GM21515 (cell line): ENCODE data around the gene ZFYVE21.

Source experiments
- ATAC-seq: cut with Tn5 transposase; IDR thresholded peaks from one replicate; pipeline ENCODE4 v1.9.1; 2021; ENCODE audit not compliant: unreplicated experiment

The ZFYVE21 gene

GRCh38 chr14:103704708-103705107 lies 10.9 kb upstream of the ZFYVE21 start:
- no peak for ATAC-seq

DNA sequence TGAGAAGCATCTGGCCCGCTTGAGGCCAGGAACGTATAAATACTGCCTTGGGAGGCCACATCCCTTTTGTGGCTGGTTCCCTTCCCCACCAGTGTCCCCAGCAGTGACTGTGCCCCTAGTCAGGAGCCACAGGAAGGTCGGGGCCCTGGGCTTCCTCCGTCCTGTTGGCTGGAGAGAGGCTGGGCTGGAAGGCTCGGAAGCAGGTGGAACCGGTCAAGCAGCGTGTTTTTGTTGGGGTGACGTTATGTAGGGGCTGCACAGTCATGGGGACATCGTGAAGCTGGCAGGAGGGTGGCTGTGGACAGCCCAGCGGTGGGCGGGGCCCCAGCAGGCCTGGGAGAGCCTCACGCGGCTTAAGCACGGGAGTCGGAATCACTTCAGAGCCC lies 10.5 kb upstream of the ZFYVE21 start:
- no peak for ATAC-seq

GRCh38 chr14:103705504-103706284 lies 9.9 kb upstream of the ZFYVE21 start:
- ATAC-seq, result no peak

DNA sequence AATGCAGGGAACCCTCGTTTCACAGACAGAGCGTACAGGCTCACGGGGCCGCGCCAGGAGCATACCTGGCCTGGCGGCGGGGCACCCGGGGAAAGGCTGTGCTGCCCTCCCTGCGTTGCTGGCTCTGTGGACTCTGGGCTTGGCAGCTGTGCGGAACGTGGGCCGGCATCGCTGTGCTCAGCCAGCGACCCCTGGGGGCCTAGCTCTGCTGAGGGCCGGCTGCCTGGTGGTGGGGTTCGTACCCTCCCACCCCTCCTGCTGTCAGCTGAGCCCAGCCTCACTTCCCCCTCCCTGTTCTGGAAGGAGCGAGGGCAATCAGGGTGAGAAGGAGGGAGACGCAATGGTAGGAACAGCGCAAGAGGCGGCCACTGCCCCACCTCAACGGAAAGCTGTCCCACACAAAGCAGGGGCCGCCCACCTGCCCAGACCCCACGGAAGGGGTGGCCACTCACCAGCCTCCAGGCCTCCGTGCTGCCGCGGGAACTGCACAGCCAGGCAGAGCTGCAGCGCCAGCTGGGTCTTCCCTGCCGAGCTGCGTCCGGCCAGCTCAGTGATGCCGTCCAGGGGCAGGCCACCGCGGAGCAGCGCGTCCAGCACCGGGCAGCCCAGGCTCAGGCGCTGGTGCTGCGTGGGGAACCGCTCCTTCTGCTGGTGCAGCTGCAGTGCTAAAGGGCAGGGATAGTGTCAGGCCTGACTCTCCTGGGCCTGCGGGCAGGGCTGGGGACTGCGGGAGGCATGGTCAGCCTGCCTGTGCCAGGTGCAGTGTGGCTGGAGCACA lies 8.9 kb upstream of the ZFYVE21 start:
- no peak for ATAC-seq

DNA sequence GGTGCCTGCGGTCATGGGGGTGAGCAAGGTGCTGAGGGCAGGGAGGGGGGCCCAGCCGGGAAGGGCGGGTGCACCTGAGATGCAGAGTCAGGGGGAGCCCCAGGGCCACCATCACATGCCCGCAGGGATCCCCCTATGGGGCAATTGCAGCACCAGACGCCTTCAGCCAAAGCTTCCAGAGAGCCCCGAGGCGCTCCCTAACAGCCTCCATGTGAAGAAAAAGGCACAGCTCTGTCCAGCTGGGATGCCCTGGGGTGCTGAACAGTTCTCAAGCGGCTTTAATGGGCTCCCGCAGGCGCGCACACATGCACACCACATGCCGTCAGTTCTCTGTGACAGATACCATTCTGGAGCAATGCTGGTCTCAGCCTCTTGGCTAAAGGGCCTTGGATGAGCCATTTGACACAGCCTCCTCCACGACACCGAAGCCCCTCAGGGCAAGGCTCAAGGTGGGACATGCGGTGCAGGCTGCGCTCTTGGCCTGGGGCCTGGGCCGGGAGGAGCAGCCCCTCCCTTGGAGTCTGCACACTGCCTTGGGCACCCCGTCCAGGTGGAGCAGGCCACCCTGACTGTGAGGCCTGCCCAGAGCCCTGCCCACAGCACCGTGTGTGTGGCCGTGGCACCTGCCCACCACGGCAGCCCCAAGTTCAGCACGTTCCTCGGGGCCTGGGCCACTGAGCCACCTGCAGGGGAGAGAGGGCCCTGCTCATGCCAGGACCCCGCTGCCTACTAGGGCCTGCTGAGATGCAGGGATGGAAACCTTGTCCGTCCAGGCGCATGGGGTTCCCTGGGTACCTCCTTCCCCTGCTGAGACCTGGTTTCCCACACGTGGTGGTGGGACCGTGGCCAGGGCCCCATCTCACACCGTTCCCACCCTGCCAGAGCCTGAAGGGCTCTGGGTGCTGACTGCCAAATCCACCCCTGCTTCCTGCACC lies 8.0 kb upstream of the ZFYVE21 start:
- no peak for ATAC-seq

DNA sequence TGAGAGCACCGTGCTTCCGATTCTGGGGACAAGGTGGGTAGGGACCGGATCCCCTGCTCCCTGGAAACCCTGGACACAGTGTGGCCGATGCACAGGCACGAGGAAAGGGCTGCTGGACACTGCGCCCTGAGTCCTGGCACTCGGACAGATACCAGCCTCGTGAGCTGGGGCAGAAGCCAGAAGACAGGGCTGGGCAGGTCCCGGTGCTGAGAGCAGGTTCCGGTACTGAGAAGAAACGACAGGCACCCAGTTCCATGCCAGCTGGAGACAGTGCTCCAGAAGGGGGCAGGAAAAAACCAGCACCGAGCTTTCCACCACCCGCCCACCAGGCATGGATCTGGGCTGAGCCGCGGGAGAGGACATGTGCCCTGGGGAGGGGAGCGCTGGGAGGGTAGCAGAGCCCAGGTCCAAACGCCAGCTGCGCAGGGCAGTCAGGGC lies 6.8 kb upstream of the ZFYVE21 start:
- ATAC-seq, result no peak

DNA sequence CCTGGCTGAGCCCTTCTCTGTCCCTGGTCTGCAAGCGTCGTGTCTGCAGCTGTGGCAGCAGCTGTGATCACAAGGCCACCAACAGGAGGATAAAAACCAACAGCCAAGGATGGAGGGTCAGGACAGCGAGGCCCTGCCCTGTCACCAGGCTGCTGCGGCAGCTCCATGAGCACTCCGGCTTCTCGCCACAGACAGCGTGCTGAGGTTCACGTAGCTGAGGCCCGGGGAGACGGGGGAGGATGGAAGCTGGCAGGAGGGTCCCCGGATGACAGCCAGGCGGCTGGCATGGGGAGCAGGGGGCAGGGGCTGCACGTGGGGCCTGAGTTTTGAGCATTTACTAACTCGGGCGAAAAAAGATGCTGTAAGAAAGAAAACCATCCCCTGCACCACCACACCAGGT lies 5.8 kb upstream of the ZFYVE21 start:
- ATAC-seq, result no peak

DNA sequence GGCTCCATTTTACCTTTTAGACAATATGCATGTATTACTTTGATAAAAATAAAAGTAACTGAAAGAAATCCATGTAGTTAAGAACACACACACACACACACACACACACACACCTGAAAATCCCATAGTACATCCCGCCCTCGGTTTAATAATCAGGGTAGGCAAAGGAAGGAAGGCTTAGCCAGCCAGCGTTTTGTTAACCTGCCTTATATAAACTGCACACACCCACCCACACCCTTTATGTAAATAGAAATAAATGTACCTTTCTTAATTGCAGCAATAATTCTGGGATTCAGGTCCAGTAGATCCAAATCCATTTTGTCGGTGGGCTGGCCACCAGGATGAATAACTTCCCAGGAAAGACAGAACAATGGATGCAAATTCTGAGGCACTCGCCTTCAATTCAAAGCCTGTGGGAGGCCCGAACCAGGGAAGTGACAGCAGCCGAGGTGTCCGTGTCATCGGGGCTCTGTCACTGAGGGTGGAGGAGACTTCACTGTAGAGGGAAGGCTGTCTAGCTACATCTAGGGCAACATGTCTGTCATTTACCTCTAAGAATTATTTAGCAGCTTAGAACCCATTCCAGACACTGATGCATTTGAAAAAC lies 4.7 kb upstream of the ZFYVE21 start:
- ATAC-seq, result no peak

DNA sequence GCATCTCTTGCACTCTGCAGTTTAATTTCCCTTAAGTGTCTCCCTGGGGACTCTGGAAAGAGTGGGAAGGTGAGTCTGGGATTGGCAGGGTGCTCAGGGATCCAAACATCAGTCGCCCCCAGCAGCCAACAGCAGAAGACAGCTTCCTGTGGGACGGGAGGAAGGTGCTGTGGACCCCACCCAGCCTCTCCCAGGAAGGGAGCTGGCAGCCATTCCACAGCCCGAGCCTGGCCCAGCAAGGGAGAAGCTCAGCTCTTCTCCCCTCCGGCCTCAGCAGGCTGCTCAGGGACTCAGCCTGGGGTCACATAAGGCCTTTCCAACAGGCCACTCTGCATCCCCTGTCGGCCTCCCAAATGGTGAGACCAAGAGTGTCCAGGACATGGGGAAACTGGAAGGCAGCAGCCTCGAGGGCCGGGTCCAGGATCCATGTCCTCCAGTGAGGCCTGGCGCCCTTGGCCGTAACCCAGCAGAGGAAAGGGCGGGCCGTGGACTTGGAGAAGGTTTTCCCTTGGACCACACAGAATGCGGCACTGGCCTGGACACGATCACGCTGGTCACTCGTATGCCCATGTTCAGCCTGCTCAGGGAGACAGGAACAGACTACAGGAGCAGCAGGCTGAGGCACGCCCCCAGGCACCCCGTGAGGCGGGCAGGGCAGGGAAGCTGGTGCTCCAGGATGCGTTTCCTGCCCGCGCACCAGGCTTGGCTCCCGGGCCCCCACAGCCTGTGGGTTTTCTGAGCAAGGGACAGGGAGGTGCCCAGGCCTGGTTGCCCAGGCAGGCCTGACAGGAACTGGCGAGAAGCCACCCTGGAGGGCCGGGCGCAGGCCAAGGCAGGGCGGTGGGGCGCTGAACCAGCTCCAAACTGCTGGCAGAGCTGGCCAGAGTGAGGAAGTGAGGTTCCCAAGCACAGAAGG lies 3.8 kb upstream of the ZFYVE21 start:
- ATAC-seq, result no peak

DNA sequence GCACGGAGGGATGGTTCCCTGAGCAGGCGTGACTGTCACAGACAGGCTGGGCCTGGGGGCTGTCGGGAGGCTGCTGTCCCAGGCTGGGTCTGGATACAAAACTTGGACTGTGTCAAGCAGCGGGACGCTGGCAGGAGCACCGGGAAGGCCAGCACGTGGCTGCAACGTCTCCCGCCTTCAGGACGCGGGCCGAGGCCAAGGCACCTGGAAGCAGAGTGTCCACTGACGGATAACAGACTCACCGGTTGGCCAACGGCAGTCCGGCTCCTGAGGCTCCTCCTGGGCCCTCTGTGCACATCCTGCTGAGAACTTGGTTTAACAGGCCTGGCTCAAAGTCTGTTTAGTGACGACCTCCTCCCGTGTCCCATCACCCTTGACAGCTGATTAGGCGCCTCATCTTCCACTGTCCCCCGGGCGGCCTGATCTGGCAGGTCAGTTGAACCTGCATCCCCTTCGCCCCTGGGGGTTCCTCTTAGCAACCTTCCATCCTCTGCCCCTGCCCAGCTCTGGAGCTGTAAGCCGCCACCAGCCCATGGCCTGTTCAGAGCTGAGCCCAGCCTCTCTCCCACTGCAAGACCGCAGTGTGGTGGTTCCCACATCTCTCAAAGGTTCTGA lies 2.9 kb upstream of the ZFYVE21 start:
- no peak for ATAC-seq

DNA sequence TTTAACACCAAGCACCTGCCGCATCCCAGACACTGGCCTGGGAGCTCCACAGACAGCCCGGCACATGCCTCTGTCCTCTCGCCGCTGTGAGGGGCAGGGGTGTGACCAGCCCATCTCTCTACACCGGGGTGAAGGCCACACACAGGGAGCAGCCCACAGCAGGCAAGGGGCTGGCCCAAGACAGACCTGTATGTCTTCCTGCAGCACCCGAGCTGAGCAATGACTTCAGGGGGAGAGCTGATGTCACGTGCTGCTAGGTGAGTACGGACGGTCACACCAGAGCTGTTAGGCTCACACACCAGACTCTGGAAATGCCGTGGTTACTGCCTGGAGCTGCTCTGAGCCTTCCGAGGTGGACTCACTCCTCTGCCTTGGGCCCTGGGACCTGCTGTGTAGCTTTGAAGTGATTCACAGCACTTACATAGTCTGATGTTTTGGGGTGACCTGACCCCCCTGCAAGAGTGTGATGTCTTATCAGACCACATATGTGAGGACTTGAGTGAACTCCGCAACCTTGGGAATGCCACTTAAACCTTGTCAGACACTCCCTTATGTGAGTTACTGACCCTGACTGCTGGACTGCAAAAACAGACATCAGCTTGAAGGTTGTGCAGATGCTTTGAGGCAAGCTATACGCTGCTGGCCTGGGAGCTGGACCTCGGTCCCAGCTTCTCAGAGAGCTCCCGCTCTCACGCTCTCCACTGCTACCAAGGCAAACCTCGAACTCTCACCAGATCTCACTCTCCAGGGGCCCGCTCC lies 2.1 kb upstream of the ZFYVE21 start:
- ATAC-seq, result no peak

- no peak for ATAC-seq
Measured at GRCh38 chr14:103714063-103714724, 1.4 kb upstream of the ZFYVE21 start.

DNA sequence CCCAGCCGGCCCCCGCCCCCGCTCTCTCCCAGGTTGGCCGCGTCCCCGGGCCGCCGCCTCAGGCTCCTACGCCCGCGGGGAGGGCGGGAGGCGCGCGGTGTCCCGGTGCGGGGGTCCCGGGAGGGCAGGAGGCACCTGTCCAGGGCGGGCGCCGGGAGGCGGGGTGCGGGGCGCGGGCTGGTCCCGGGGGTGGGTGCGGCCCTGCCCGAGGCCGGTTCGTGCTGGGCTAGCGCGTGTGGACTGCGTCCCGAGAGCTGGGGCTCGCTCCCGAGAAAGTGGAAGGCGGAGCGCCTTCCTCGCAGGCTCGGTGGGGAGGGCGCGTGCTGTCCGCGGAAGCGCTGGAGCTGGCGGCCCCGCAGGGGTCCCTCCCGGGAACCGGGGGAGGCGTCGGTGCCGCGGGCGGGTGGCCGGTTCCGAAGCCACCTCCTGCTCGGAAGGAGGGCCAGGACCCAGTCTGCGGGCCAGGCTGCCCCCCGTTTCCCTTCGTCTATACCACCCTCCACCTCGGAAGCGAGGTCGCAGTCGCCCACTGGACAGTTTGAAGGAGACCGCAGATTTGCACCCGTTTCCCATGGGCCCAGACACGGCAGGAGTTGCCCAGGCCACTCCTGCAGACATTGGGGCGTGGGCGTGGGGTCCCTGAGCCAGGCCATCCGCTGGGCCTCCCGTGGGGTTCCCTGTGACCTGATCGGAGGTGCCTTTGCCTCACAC lies 636 bp downstream of the ZFYVE21 start:
- peak; percentile 5 for ATAC-seq

DNA sequence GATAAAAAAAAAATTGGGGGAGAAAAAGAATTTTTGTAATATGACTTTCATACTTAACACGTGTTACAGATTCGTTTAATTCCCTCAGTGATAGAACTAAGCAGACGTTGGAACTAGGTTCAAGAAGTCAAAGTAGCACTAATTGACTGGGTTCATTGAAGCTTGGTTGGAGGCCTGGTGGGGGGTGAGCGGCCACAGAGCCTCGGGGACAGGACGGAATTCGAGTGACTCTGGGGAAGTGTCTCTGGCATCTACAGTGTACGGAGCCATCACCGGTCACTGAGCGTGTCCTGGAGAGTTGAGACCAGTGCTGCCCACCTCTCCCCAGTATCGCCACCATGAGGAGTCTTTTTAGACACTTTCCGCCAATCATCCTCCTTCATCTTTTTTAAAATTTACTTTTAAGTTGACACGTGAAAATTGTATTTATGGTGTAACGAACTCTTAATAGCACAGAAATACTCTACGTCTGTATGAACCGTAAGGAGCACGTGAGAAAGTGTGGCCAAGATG lies 1.3 kb downstream of the ZFYVE21 start:
- ATAC-seq, result no peak

DNA sequence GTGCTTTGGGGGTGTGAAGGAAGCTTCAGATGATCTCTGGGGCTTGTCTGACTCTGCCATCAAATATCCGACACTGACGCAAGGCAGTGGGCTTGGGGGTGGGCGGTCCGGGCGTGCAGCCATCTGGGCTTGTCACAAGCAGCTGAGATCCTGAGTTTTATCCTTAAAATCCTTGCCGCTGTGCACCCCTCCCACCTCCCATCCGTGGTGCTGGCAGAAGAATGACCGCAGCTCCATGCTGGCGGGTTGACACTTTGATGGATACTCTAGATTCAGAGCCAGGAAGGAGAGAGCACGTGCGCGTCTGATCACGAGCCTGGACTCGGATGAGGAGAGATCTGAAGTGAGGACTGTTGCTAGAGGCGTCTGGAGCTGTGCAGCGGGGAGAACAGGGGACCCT lies 3.0 kb downstream of the ZFYVE21 start:
- ATAC-seq, result no peak

GRCh38 chr14:103719751-103720150 lies 4.1 kb downstream of the ZFYVE21 start:
- ATAC-seq, result no peak
